Stomach (tissue), 4 donors: ENCODE results near the gene FAM13C.

ENCODE experiments used
- EP300 ChIP-seq: sonication (generic); formaldehyde crosslinking; IDR thresholded peaks from one replicate; pipeline ENCODE4 v1.6.1; 2017; ENCODE audit warnings: antibody characterized with exemption
- POLR2A ChIP-seq, 4 donors: fragments of 450-650 bp; IDR thresholded peaks; one replicate each; pipeline ENCODE4 v1.6.1; 2016; ENCODE audit warnings: antibody characterized with exemption in 4 of 4, control low read depth in 2 of 4, mild to moderate bottlenecking in 1 of 4, moderate library complexity in 1 of 4
- POLR2AphosphoS5 ChIP-seq, 3 donors: sonication (generic); formaldehyde crosslinking; IDR thresholded peaks; one replicate each; pipeline ENCODE4 v1.6.1; 2016; ENCODE audit warnings: antibody characterized with exemption in 3 of 3
- TF ChIP-seq, protein P1 (sequence below), 7 experiments: fragments of 450-650 bp in 4 of 7; fragments of 200-600 bp in 3 of 7; sonication (generic) in 3 of 7; IDR thresholded peaks; one replicate each; pipeline ENCODE4 v1.5.1; 2016 to 2019; ENCODE audit warnings: antibody characterized with exemption in 7 of 7, control low read depth in 2 of 7, mild to moderate bottlenecking in 1 of 7

DNA sequence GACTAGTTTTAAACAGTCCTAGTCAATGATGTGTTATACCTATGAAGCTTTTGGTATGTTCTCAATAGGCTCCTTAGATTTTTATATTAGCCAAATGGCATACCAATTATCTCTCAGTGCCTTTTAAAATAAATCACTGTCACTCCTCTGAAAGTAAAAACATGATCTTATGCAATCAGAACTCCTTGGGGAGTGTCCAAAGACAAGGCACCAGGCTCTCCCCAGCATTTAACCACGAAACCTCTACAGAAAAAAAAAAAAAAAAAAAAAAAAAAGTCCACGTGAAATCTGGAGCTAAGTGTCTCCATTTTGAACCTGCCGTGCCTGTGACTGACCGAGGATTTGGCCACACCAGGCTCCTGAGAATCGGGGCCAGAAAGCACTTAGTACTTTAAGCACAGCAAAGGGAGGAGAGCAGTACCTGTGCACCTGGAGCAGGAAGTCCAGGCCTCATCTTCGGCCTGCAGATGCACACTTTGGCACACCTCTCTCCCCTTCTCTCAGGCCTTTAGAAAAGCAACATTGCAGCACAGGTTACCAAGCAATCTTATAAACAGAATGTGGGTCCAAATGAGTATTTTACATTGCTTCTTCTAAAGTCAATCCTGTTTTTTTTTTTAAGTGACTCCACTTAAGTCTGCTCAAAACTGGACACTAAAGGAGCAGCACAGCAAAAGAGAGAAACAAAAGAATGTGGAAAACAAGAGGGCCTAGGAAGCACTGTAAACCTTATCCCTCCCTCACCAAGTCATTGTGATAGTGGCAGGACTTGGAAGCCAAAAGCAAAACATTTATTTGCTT is 1.5 kb downstream of the FAM13C start:
- TF ChIP-seq POLR2AphosphoS5 (IDR thresholded peaks at IDR 0.05) (no peak), POLR2A (IDR thresholded peaks at IDR 0.05) (no peak), EP300 (no peak)
- TF ChIP-seq, protein P1, sequence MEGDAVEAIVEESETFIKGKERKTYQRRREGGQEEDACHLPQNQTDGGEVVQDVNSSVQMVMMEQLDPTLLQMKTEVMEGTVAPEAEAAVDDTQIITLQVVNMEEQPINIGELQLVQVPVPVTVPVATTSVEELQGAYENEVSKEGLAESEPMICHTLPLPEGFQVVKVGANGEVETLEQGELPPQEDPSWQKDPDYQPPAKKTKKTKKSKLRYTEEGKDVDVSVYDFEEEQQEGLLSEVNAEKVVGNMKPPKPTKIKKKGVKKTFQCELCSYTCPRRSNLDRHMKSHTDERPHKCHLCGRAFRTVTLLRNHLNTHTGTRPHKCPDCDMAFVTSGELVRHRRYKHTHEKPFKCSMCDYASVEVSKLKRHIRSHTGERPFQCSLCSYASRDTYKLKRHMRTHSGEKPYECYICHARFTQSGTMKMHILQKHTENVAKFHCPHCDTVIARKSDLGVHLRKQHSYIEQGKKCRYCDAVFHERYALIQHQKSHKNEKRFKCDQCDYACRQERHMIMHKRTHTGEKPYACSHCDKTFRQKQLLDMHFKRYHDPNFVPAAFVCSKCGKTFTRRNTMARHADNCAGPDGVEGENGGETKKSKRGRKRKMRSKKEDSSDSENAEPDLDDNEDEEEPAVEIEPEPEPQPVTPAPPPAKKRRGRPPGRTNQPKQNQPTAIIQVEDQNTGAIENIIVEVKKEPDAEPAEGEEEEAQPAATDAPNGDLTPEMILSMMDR (IDR thresholded peaks at IDR 0.05): no peak
